Endothelial cell of umbilical vein (primary cell): ENCODE measurements around the gene INTS6. TPM values are rescaled to one million over a fixed set of nuclear protein-coding genes. Genes with fewer than 3 reads are reported as not detected.

Source experiments
- BruUV-seq: library from RNA; stranded (reverse); fragments of 400-500 nt; replicated peaks from 2 replicates; lab custom pipeline; 2021; lab: Mats Ljungman, UMichigan
- CTCF ChIA-PET: fragments of 300-600, 350-600 bp; sonication (Branson Sonifier 250); formaldehyde crosslinking; loops from one replicate; lab custom pipeline; 2021; ENCODE audit warnings: antibody characterized with exemption, inconsistent platforms; lab: Charles Lee
- POLR2A ChIA-PET: fragments of 300-600, 350-600 bp; sonication (Branson Sonifier 250); formaldehyde crosslinking; loops from one replicate; lab custom pipeline; 2021; ENCODE audit warnings: antibody characterized with exemption, inconsistent platforms; lab: Charles Lee
- DNase-seq: peaks from one replicate; pipeline ENCODE4 v3.0.0-alpha.2; 2011; ENCODE audit warnings: low read depth, low spot score
- FAIRE-seq: peaks from 2 replicates; lab custom pipeline; 2011; peaks lifted over from hg19 to GRCh38; lab: Jason Lieb, UNC
- H2AFZ ChIP-seq: 2 replicates; pipeline ENCODE4 v1.6.0; 2012; ENCODE audit warnings: low read depth, low read length, control low read depth, inconsistent platforms
- H3K27ac ChIP-seq: 2 replicates; pipeline ENCODE4 v1.5.1; 2011; ENCODE audit warnings: low read depth, mild to moderate bottlenecking, control low read depth, low read length, moderate library complexity; ENCODE audit not compliant: insufficient read depth
- H3K27me3 ChIP-seq, 2 experiments: 2 replicates each; pipeline versions ENCODE4 v1.6.0 to v1.6.1; 2011; ENCODE audit warnings: low read length in 2 of 2, mixed read lengths in 1 of 2; ENCODE audit not compliant: control insufficient read depth in 2 of 2, insufficient read depth in 2 of 2
- H3K36me3 ChIP-seq, 2 experiments: 2 replicates in 1 of 2; 3 replicates in 1 of 2; pipeline ENCODE4 v1.5.1; 2011; ENCODE audit warnings: low read length in 2 of 2, mild to moderate bottlenecking in 1 of 2, moderate library complexity in 1 of 2; ENCODE audit not compliant: control insufficient read depth in 2 of 2, insufficient read depth in 2 of 2; ENCODE audit errors: extremely low read depth in 1 of 2
- H3K4me1 ChIP-seq: 3 replicates; pipeline ENCODE4 v1.5.1; 2011; ENCODE audit warnings: mild to moderate bottlenecking, low read length; ENCODE audit not compliant: control insufficient read depth, insufficient read depth; ENCODE audit errors: extremely low read depth
- H3K4me2 ChIP-seq: 2 replicates; pipeline ENCODE4 v1.6.1; 2011; ENCODE audit warnings: low read length, control low read depth, mixed read lengths; ENCODE audit not compliant: insufficient read depth
- H3K4me3 ChIP-seq, 3 experiments: fragments of 200-600 bp in 1 of 3; sonication (generic), shearing (Covaris generic) in 1 of 3; replicated peaks in 1 of 3; 2 replicates each; pipeline ENCODE4 v1.5.1; 2011 to 2016; ENCODE audit warnings: control low read depth in 3 of 3, low read length in 3 of 3, mild to moderate bottlenecking in 2 of 3, inconsistent platforms in 1 of 3, low read depth in 1 of 3, moderate library complexity in 1 of 3; ENCODE audit not compliant: insufficient read depth in 1 of 3
- H3K79me2 ChIP-seq: 2 replicates; pipeline ENCODE4 v1.6.0; 2012; ENCODE audit warnings: low read length, inconsistent platforms; ENCODE audit not compliant: control insufficient read depth, insufficient read depth
- H3K9ac ChIP-seq: replicated peaks from 2 replicates; pipeline ENCODE3; 2011; ENCODE audit warnings: low read length, control low read depth; ENCODE audit not compliant: insufficient read depth; ENCODE audit errors: extremely low read depth
- H3K9me1 ChIP-seq: replicated peaks from 3 replicates; pipeline ENCODE4 v1.6.0; 2011; ENCODE audit warnings: mild to moderate bottlenecking, low read length; ENCODE audit not compliant: control insufficient read depth, insufficient read depth; ENCODE audit errors: extremely low read depth
- H3K9me3 ChIP-seq: replicated peaks from 2 replicates; pipeline ENCODE4 v1.5.1; 2012; ENCODE audit warnings: low read length, inconsistent platforms; ENCODE audit not compliant: control insufficient read depth, insufficient read depth
- H4K20me1 ChIP-seq: replicated peaks from 2 replicates; pipeline ENCODE3; 2011; ENCODE audit warnings: mild to moderate bottlenecking, low read length; ENCODE audit not compliant: control insufficient read depth, insufficient read depth; ENCODE audit errors: extremely low read depth
- EZH2 ChIP-seq: IDR thresholded peaks from 2 replicates; pipeline ENCODE4 v1.6.1; 2012; ENCODE audit warnings: borderline replicate concordance, low read depth, mild to moderate bottlenecking, moderate library complexity, low read length, inconsistent platforms; ENCODE audit not compliant: severe bottlenecking
- FOS ChIP-seq: IDR thresholded peaks from 2 replicates; pipeline ENCODE4 v1.6.1; 2011; ENCODE audit warnings: mild to moderate bottlenecking, low read length, moderate library complexity, borderline replicate concordance; ENCODE audit not compliant: insufficient read depth
- GATA2 ChIP-seq: IDR thresholded peaks from 2 replicates; pipeline ENCODE4 v1.7.0; 2011; ENCODE audit warnings: low read depth, mild to moderate bottlenecking, moderate library complexity, mixed read lengths, low read length; ENCODE audit not compliant: insufficient read length, insufficient read depth
- JUN ChIP-seq: IDR thresholded peaks from 2 replicates; pipeline ENCODE4 v1.6.1; 2011; ENCODE audit warnings: borderline replicate concordance, low read depth; ENCODE audit not compliant: insufficient read length, insufficient read depth
- MYC ChIP-seq: IDR thresholded peaks from one replicate; pipeline ENCODE4 v1.6.1; 2011; ENCODE audit warnings: mild to moderate bottlenecking, low read depth, low read length
- POLR2A ChIP-seq: IDR thresholded peaks from 2 replicates; pipeline ENCODE4 v1.6.1; 2012; ENCODE audit warnings: low read depth, mild to moderate bottlenecking, control low read depth, low read length
- POLR2AphosphoS5 ChIP-seq: IDR thresholded peaks from 2 replicates; pipeline ENCODE4 v1.6.1; 2012; ENCODE audit warnings: low read depth, mild to moderate bottlenecking, control low read depth, low read length, moderate library complexity; ENCODE audit not compliant: insufficient read depth
- dilution Hi-C: fragments of 300-500 bp; cut with MboI; formaldehyde crosslinking; loops from one replicate; pipeline ENCODE4 v1.15.0; 2019; ENCODE audit warnings: low sequenced_read_pairs; ENCODE audit not compliant: extremely low pct_ligation_motif_present
- intact Hi-C: fragments of 100-400 bp; cut with micrococcal nuclease; formaldehyde crosslinking; loops from one replicate; pipeline ENCODE4 v1.10.0; 2022
- polyA plus RNA-seq, 4 experiments: library from polyadenylated mRNA; depleted of rRNA in 3 of 4; stranded (reverse) in 3 of 4; unstranded in 1 of 4; fragments of >200 nt; gene quantifications; 2 replicates each; pipeline versions ENCODE4 v1.2.1 to v1.2.3, GENCODE V29; 2011 to 2012; ENCODE audit warnings: missing spikeins in 1 of 4
- total RNA-seq: library from RNA; stranded (reverse); gene quantifications from 2 replicates; pipeline ENCODE4 v1.2.3, GENCODE V29; 2021
- TF ChIP-seq, protein P1 (sequence below): IDR thresholded peaks from 2 replicates; pipeline ENCODE4 v1.6.1; 2011; ENCODE audit not compliant: insufficient read depth, insufficient read length
- TF ChIP-seq, protein P2 (sequence below), 2 donors: IDR thresholded peaks; 1 replicate in 1 of 2; 2 replicates in 1 of 2; pipeline ENCODE4 v1.5.1; 2011; ENCODE audit warnings: low read length in 2 of 2, mild to moderate bottlenecking in 2 of 2, moderate library complexity in 2 of 2, control low read depth in 1 of 2, inconsistent platforms in 1 of 2, low read depth in 1 of 2; ENCODE audit not compliant: insufficient read depth in 1 of 2; ENCODE audit errors: extremely low read depth in 1 of 2

Gene INTS6
- total and polyA plus RNA-seq, 2 donors (not counting 3 experiments of a cell fraction or from before 2014, with no cell fraction given), result 9.5 to 45.4 TPM

DNA sequence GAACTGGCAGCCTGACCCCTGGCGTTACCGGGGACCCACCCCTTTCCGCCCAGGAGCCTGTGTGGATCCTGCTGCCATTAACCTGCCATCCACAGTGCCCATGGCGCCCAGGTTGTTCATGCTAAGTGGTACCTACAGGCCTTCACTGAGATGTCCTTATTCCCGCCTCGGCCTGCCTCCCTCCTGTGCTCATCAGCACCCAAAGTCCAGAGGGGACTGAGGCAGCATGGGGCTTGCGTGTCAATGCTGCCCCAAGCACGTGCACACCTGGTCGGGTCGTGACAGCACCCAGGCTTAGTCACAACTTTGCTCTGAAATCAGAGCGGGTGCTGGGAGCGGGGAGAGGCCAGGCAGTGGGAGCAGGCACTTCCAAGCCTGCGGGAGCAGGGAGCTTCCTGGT, 3.7 kb upstream of the INTS6 start:
- Histone ChIP-seq H3K36me3 (no peaks in the 10 kb centered on the region), H3K27ac (no peak overlapping the region), H2AFZ (no peak overlapping the region), H3K79me2 (peaks cover 9% of the 10 kb centered on the region), H3K4me3 (no peak overlapping the region), H3K9me3 (no peaks in the 10 kb centered on the region), H3K4me1 (peaks cover 9% of the 10 kb centered on the region), H4K20me1 (no peaks in the 10 kb centered on the region), H3K27me3 (no peaks in the 10 kb centered on the region), H3K9ac (no peak overlapping the region), H3K9me1 (no peaks in the 10 kb centered on the region), H3K4me2 (no peak overlapping the region)
- FAIRE-seq (no peak), DNase-seq (no peak)
- ChIA-PET CTCF (no interaction called here), POLR2A (no interaction called here)
- dilution Hi-C loops, result no loop called here
- no TSS peak for BruUV-seq
- intact Hi-C loops, result loop anchor here (10.0 kb wide), 2 partner anchors 312 to 748 kb away; no protein-coding TSS in a partner anchor
- TF ChIP-seq GATA2 (no peak), POLR2A (no peak)

DNA sequence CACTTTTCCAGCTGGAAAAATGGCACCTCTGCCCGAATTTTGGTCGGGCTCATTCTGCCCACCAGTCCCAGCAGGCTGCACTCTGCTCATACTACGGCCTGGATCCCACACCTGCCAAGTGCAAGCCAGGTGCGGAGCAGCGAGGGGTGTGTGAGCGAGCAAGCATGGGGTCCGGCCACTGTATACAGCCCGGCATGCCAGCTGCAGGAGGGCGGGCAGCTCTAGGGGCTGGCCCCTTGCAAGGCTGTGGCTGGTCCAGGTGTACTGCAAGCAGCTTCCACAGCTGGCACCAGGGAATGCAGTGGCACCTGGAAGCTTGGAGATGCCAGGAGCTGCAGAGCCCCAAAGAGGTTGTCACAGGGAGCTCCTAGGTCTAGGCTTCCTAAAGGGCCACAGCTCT, 2.7 kb upstream of the INTS6 start:
- BruUV-seq, result no TSS peak
- intact Hi-C loops, result loop anchor here (10.0 kb wide), 2 partner anchors 311 to 749 kb away; no protein-coding TSS in a partner anchor
- no peak for FAIRE-seq

More for the DNA sequence above, 2.7 kb upstream of the INTS6 start:
- CTCF ChIA-PET, result interaction anchor here (2.1 kb wide), 1 partner anchor 342 kb away, joined by 13 read pairs; no protein-coding TSS in a partner anchor
- Histone ChIP-seq H4K20me1 (no peaks in the 10 kb centered on the region), H3K4me1 (peaks cover 15% of the 10 kb centered on the region), H3K27me3 (no peaks in the 10 kb centered on the region), H3K79me2 (peaks cover 15% of the 10 kb centered on the region), H2AFZ (no peak overlapping the region), H3K9me1 (no peaks in the 10 kb centered on the region), H3K4me2 (no peak overlapping the region), H3K36me3 (no peaks in the 10 kb centered on the region), H3K27ac (no peak overlapping the region), H3K9ac (no peak overlapping the region), H3K4me3 (no peak overlapping the region), H3K9me3 (no peaks in the 10 kb centered on the region)
- no peak for TF ChIP-seq JUN
- TF ChIP-seq, protein P1, sequence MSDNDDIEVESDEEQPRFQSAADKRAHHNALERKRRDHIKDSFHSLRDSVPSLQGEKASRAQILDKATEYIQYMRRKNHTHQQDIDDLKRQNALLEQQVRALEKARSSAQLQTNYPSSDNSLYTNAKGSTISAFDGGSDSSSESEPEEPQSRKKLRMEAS, result no peak
- TF ChIP-seq GATA2, result no peak
- TF ChIP-seq FOS, result no peak
- TF ChIP-seq POLR2AphosphoS5, result no peak
- TF ChIP-seq EZH2, result no peak
- no peak for TF ChIP-seq POLR2A
- TF ChIP-seq, protein P2, sequence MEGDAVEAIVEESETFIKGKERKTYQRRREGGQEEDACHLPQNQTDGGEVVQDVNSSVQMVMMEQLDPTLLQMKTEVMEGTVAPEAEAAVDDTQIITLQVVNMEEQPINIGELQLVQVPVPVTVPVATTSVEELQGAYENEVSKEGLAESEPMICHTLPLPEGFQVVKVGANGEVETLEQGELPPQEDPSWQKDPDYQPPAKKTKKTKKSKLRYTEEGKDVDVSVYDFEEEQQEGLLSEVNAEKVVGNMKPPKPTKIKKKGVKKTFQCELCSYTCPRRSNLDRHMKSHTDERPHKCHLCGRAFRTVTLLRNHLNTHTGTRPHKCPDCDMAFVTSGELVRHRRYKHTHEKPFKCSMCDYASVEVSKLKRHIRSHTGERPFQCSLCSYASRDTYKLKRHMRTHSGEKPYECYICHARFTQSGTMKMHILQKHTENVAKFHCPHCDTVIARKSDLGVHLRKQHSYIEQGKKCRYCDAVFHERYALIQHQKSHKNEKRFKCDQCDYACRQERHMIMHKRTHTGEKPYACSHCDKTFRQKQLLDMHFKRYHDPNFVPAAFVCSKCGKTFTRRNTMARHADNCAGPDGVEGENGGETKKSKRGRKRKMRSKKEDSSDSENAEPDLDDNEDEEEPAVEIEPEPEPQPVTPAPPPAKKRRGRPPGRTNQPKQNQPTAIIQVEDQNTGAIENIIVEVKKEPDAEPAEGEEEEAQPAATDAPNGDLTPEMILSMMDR (IDR thresholded peaks at IDR 0.05; ENCODE audit: extremely low read depth in 1 of 2, insufficient read depth in 1 of 2, low read depth in 1 of 2, low read length in 2 of 2), result no peak
- TF ChIP-seq MYC, result no peak
- POLR2A ChIA-PET, result no interaction called here
- no peak for DNase-seq
- dilution Hi-C loops, result no loop called here
